Stimulated activated CD8-positive, alpha-beta memory T cell treated with anti-CD3 and anti-CD28 coated beads, Interleukin-7, amount 100 ng/mL, for 48 hours (primary cell): Measurements from ENCODE around the gene MYPOP.

Experiments used
- DNase-seq, 2 donors: peaks; one replicate each; pipeline ENCODE4 v3.0.0-alpha.2; 2020; ENCODE audit warnings: low read depth in 1 of 2; ENCODE audit errors: extremely low read depth in 1 of 2

The MYPOP gene

GRCh38 chr19:45865269-45865948 is 37.0 kb downstream of the MYPOP start:
- DNase-seq = no peak

- DNase-seq = no peak
Measured at GRCh38 chr19:45864629-45865082, 37.8 kb downstream of the MYPOP start.

- DNase-seq = peak; percentile 30 to 49
Measured at GRCh38 chr19:45863840-45864628, 38.4 kb downstream of the MYPOP start, which contains the start of gene FOXA3. TSS of gene FOXA3 (plus strand) at chr19:45864326. CDS start at chr19:45864457, 131 bp downstream.

GRCh38 chr19:45863335-45863839 is 39.0 kb downstream of the MYPOP start:
- no peak for DNase-seq

- DNase-seq = peak; percentile 97 to 99
Measured at GRCh38 chr19:45862564-45863334, 39.7 kb downstream of the MYPOP start, which contains the start of gene SYMPK. TSS of gene SYMPK (minus strand) at chr19:45863147. CDS start at chr19:45854495, 8,652 bp downstream.

- DNase-seq = no peak
Measured at GRCh38 chr19:45862271-45862563, 40.2 kb downstream of the MYPOP start.

- DNase-seq = no peak
Measured at GRCh38 chr19:45860359-45861259, 41.8 kb downstream of the MYPOP start.

GRCh38 chr19:45854167-45854778 is 48.1 kb downstream of the MYPOP start:
- no peak for DNase-seq

- DNase-seq = no peak
Measured at GRCh38 chr19:45852983-45853382, 49.4 kb downstream of the MYPOP start.

- no peak for DNase-seq
Measured at GRCh38 chr19:45852145-45852750, 50.2 kb downstream of the MYPOP start.

GRCh38 chr19:45848922-45849321 is 53.5 kb downstream of the MYPOP start:
- no peak for DNase-seq

GRCh38 chr19:45847663-45848062 is 54.8 kb downstream of the MYPOP start:
- no peak for DNase-seq

GRCh38 chr19:45842198-45842597 is 60.2 kb downstream of the MYPOP start:
- no peak for DNase-seq
